Measurements from ENCODE around the gene CDK3. TPM values are rescaled to one million over a fixed set of nuclear protein-coding genes. Genes with fewer than 3 reads are reported as not detected.
A peak's percentile ranks its signal among the peaks of the same experiment; 100 is the strongest.

Gene CDK3
- total and polyA plus RNA-seq, 4 donors, result 1.5 to 6.3 (median 2.6) TPM

DNA sequence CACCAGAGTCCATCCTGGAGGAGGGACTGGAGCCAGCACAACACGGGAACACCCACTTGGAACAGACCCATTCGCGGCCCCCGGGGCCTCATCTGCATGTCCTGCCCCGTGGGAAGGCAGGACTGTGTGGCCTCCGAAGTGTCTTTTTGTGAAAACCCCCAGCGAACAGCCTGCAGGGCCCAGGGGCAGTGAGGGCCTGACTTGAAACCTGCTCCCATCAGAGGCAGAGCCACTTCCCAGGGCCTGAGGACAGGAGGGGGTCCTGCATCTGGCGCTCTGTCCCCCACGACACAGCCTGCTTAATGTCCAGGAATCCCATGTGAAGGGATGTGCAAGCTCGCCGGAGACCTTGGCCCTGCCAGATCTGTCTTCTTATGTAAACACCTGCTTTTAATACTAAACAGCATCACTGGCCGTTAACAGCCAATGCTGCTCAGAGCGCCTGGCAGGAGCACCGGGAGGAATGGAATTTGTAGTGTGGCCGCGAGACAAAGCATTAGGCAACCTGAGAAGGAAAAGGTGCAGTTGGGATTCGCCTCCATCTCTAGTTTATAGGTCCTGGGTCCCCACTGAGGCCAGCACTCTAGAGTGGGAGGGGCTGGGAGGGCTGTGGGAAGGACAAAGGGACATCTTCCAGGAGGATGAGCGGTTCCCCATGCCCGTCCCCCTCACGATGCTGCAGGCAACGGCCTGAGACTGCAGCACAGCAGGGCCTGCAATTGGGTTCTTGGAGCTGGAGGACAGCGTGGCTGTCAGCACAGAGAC, 36.0 kb downstream of the CDK3 start:
- 51% methylated on average over 22 of the region's 22 CpGs for WGBS
- Histone ChIP-seq H3K4me3 (ENCODE audit: low read depth in 1 of 3, low read length in 3 of 3) (no peak overlapping the region), H3K27ac (ENCODE audit: low read depth in 1 of 2, low read length in 2 of 2) (no peak overlapping the region), H3K27me3 (ENCODE audit: control insufficient read depth in 4 of 4, insufficient read depth in 4 of 4, low read length in 3 of 4) (no peaks in the 10 kb centered on the region), H3K36me3 (ENCODE audit: control insufficient read depth in 4 of 4, insufficient read depth in 3 of 4, low read depth in 1 of 4, low read length in 3 of 4) (peaks cover 6 to 42% (median 33%) of the 10 kb centered on the region in 4 donors), H3K9me3 (ENCODE audit: control insufficient read depth in 4 of 4, low read length in 3 of 4) (no peaks in the 10 kb centered on the region), H3K9ac (ENCODE audit: low read depth in 1 of 2, low read length in 2 of 2) (no peak overlapping the region), H3K4me1 (ENCODE audit: control insufficient read depth in 4 of 4, insufficient read depth in 4 of 4, low read length in 3 of 4) (peaks cover 0 to 2% (median 0%) of the 10 kb centered on the region in 4 donors)
- DNase-seq (ENCODE audit: low spot score), result no peak
- peak; percentile 76 for TF ChIP-seq FOXA2 (IDR thresholded peaks at IDR 0.05)
- no peak for TF ChIP-seq NR2F2 (IDR thresholded peaks at IDR 0.05)

DNA sequence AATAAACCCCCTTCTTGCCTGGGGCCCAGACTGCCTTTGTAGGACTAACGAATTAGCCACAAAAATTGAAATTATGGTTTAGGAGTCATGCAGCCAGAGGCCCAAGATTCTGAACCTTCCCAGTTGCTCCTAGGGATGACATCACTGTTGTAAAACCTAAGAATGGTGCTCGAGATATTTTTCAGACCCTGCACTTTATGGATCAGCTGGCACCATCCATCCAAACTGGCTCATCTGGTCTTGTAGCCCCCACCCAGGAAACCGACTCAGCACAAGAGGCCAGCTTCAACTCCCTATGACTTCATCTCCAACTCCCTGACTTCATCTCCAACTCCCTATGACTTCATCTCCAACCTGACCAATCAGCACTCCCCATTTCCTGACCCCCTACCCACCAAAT, 37.4 kb downstream of the CDK3 start:
- Histone ChIP-seq H3K27me3 (ENCODE audit: control insufficient read depth in 4 of 4, insufficient read depth in 4 of 4, low read length in 3 of 4) (no peaks in the 10 kb centered on the region), H3K4me3 (ENCODE audit: low read depth in 1 of 3, low read length in 3 of 3) (no peak overlapping the region), H3K9me3 (ENCODE audit: control insufficient read depth in 4 of 4, low read length in 3 of 4) (no peaks in the 10 kb centered on the region), H3K27ac (ENCODE audit: low read depth in 1 of 2, low read length in 2 of 2) (no peak overlapping the region), H3K4me1 (ENCODE audit: control insufficient read depth in 4 of 4, insufficient read depth in 4 of 4, low read length in 3 of 4) (peaks cover 0 to 2% (median 0%) of the 10 kb centered on the region in 4 donors), H3K36me3 (ENCODE audit: control insufficient read depth in 4 of 4, insufficient read depth in 3 of 4, low read depth in 1 of 4, low read length in 3 of 4) (peaks cover 10 to 48% (median 39%) of the 10 kb centered on the region in 4 donors), H3K9ac (ENCODE audit: low read depth in 1 of 2, low read length in 2 of 2) (no peak overlapping the region)
- no peak for TF ChIP-seq EGR1 (IDR thresholded peaks at IDR 0.05; ENCODE audit: low read depth in 2 of 2)
- TF ChIP-seq ATF3 (IDR thresholded peaks at IDR 0.05), result no peak
- no peak for TF ChIP-seq HNF4G (IDR thresholded peaks at IDR 0.05)
- TF ChIP-seq, protein P1, sequence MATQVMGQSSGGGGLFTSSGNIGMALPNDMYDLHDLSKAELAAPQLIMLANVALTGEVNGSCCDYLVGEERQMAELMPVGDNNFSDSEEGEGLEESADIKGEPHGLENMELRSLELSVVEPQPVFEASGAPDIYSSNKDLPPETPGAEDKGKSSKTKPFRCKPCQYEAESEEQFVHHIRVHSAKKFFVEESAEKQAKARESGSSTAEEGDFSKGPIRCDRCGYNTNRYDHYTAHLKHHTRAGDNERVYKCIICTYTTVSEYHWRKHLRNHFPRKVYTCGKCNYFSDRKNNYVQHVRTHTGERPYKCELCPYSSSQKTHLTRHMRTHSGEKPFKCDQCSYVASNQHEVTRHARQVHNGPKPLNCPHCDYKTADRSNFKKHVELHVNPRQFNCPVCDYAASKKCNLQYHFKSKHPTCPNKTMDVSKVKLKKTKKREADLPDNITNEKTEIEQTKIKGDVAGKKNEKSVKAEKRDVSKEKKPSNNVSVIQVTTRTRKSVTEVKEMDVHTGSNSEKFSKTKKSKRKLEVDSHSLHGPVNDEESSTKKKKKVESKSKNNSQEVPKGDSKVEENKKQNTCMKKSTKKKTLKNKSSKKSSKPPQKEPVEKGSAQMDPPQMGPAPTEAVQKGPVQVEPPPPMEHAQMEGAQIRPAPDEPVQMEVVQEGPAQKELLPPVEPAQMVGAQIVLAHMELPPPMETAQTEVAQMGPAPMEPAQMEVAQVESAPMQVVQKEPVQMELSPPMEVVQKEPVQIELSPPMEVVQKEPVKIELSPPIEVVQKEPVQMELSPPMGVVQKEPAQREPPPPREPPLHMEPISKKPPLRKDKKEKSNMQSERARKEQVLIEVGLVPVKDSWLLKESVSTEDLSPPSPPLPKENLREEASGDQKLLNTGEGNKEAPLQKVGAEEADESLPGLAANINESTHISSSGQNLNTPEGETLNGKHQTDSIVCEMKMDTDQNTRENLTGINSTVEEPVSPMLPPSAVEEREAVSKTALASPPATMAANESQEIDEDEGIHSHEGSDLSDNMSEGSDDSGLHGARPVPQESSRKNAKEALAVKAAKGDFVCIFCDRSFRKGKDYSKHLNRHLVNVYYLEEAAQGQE (IDR thresholded peaks at IDR 0.05), result no peak
- TF ChIP-seq, protein P2, sequence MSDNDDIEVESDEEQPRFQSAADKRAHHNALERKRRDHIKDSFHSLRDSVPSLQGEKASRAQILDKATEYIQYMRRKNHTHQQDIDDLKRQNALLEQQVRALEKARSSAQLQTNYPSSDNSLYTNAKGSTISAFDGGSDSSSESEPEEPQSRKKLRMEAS (IDR thresholded peaks at IDR 0.05), result no peak
- TF ChIP-seq HNF4A (conservative IDR thresholded peaks at IDR 0.05), result no peak
- TF ChIP-seq, protein P3, sequence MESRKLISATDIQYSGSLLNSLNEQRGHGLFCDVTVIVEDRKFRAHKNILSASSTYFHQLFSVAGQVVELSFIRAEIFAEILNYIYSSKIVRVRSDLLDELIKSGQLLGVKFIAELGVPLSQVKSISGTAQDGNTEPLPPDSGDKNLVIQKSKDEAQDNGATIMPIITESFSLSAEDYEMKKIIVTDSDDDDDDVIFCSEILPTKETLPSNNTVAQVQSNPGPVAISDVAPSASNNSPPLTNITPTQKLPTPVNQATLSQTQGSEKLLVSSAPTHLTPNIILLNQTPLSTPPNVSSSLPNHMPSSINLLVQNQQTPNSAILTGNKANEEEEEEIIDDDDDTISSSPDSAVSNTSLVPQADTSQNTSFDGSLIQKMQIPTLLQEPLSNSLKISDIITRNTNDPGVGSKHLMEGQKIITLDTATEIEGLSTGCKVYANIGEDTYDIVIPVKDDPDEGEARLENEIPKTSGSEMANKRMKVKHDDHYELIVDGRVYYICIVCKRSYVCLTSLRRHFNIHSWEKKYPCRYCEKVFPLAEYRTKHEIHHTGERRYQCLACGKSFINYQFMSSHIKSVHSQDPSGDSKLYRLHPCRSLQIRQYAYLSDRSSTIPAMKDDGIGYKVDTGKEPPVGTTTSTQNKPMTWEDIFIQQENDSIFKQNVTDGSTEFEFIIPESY (IDR thresholded peaks at IDR 0.05), result no peak
- TF ChIP-seq TAF1 (conservative IDR thresholded peaks at IDR 0.05), result no peak
- no peak for DNase-seq (ENCODE audit: low spot score)
- WGBS, result 93% methylated on average over 3 of the region's 3 CpGs

DNA sequence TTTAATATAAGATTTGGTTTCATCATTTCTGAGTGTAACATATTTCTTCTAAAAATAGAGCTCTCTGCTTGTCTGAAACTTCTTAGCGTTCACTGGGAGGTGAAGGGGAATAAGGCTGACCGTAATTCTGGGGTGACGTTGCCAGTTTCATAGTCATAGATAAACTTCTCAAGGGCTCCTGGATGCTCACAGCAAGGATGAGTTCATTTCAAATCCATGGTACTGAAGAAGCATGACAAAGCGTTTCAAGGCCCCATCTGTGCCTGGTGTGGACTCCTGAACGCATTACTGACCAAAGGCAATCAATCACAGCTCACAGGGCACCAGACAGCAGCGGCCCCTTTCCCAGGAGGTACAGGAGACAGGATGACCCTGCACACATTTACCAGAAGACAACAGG, 38.5 kb downstream of the CDK3 start:
- Histone ChIP-seq H3K4me3 (ENCODE audit: low read depth in 1 of 3, low read length in 3 of 3) (no peak overlapping the region), H3K27ac (ENCODE audit: low read depth in 1 of 2, low read length in 2 of 2) (no peak overlapping the region), H3K4me1 (ENCODE audit: control insufficient read depth in 4 of 4, insufficient read depth in 4 of 4, low read length in 3 of 4) (peaks cover 0 to 2% (median 0%) of the 10 kb centered on the region in 4 donors), H3K27me3 (ENCODE audit: control insufficient read depth in 4 of 4, insufficient read depth in 4 of 4, low read length in 3 of 4) (no peaks in the 10 kb centered on the region), H3K36me3 (ENCODE audit: control insufficient read depth in 4 of 4, insufficient read depth in 3 of 4, low read depth in 1 of 4, low read length in 3 of 4) (peaks cover 14 to 59% (median 50%) of the 10 kb centered on the region in 4 donors), H3K9ac (ENCODE audit: low read depth in 1 of 2, low read length in 2 of 2) (no peak overlapping the region), H3K9me3 (ENCODE audit: control insufficient read depth in 4 of 4, low read length in 3 of 4) (no peaks in the 10 kb centered on the region)
- no peak for DNase-seq (ENCODE audit: low spot score)
- WGBS, result 86% methylated on average over 6 of the region's 6 CpGs
- TF ChIP-seq TAF1 (conservative IDR thresholded peaks at IDR 0.05), result no peak
- TF ChIP-seq FOXA2 (IDR thresholded peaks at IDR 0.05), result no peak
- TF ChIP-seq HNF4G (IDR thresholded peaks at IDR 0.05), result no peak
- TF ChIP-seq, protein P2 (IDR thresholded peaks at IDR 0.05), result no peak
- no peak for TF ChIP-seq EGR1 (IDR thresholded peaks at IDR 0.05; ENCODE audit: low read depth in 2 of 2)
- TF ChIP-seq, protein P3 (IDR thresholded peaks at IDR 0.05), result no peak
- no peak for TF ChIP-seq YY1 (IDR thresholded peaks at IDR 0.05)
- no peak for TF ChIP-seq RXRA (IDR thresholded peaks at IDR 0.05)
